SH-SY5Y (cell line): ENCODE data around the gene HACD2.

ENCODE experiments used
- GATA2 ChIP-seq: IDR thresholded peaks from 2 replicates; pipeline ENCODE4 v1.6.1; 2011; ENCODE audit warnings: mild to moderate bottlenecking, low read depth, low read length
- GATA3 ChIP-seq: IDR thresholded peaks from 2 replicates; pipeline ENCODE4 v1.6.1; 2011; ENCODE audit warnings: low read depth, mild to moderate bottlenecking, low read length, moderate library complexity

Gene HACD2

DNA sequence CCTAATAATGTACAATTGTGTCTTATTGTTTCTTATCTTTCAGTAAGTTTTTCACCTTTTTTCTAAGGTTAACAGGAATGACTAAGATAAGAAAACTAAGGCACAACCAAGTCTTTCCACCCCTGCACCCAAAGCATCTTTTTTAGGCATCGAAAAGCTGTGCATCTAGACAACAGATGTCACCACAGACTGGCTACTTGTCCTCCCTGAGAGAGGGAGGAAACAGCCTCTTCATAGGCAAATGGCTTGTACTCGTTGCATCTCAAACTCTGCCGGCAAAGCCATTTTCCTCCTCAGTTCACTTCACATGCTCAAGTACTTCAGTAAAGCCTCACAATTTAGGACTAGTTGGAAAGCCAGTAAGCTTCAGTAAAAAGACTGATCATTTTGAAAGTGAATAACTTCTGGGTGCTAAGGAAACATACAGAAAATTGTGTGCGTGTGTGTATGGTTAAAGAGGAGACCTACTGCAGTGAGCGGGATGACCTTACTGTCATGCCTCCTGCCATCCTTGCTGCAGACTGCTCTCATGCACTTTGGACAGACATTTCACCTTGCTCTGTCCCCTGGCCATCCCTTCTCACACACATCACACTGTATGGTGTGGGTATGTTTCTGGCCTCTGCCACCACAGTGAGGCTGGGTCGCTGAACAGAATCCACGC, 36.5 kb upstream of the HACD2 start:
- TF ChIP-seq GATA3 (no peak), GATA2 (no peak)

DNA sequence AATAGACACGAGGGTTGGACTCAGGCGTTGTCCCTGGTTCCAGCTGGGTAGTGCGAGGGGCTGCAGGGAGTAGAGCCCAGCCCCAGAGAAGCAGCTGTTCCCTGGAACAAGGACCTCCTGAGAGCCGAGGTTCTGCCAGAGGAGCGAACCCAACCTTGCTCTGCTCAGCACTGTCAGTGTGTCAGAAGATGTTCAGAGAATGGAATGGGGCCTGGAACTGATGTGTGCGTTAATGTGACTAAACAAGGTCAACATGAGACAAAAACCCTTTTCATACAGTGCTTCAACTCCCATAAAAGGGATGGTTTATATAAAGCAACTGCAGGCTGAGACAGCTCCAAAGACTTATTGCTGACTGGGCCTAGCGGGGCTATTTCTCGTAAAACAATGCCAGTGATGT, 35.5 kb upstream of the HACD2 start:
- TF ChIP-seq GATA3 (no peak), GATA2 (no peak)

DNA sequence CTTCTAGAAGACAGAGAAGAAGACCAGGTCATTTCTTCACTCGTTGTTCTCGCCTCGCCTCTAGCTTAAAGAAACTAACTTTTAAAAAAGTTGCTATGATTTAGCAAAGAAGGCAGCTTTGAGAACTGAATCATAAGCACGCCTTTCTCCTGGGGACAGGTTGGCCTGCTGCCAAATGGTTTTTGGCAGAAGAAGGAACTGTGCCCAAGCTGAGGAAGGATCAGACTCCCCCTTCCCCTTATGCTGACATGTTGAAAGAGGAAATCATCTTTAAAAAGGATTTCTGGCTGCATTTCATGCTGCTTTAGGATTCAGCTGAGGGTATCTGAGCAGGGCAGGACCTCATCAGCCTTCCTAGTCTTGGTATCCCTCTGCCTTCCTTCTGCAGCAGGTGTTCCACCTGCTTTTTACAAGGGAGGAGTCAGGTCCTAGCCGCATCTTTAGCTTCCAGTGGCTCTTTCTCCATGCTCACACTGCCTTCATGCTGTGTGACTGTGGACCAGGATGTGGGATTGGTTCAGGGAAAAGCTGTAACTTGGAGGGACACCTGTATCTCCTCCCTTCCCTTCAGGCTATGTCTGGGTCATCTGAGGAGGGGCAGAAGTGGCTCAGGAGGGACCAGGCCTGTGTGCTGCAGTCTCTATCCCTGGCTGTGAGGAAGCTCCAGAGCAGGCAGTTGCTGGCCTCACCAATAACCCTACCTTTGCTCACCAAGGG, 34.1 kb upstream of the HACD2 start:
- no peak for TF ChIP-seq GATA2

DNA sequence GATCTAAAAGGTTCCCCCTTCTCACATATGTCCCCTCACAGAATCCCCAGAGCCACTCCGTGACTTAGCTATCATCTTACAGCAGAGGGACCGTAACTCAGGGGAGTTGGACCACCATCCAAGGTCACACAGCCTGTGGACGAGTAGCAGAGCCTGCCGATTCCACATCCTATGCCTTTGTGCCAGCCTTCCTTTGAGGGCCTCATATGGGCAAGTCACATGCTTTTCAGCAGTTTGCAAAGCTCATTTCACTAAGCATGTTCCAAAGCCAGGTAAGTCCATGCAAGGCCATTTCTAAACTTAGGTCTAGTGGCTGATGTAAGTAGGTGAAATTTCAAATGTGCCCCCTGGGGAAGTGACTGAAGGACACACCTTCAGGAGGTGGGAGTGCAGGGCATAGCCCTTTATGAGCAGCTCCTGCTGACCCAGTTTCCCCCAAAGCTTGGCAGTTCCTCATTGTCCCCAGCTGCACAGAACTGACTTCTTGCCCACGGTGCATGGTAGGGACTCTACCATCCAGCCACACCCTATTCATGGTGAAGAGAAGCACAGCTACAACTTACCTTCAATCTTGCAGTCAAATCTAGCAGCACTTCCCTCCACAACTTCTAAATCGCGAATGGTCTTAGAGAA, 33.3 kb upstream of the HACD2 start:
- TF ChIP-seq GATA2 (no peak), GATA3 (no peak)

DNA sequence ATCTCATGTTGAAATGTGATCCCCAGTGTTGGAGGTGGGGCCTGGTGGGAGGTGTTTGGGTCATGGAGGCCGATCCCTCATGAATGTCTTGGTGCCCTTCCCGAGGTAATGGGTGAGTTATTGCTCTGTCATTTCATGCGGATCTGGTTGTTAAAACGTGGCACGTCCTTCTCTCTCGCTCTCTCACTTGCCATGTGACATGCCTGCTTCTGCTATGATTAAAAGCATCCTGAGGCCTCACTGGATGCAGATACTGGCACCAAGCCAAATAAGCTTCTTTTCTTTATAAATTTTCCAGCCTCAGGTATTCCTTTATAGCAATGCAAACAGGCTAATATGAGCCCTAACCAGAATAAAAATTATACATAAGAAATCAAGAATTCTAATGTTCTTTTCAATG, 31.7 kb upstream of the HACD2 start:
- no peak for TF ChIP-seq GATA3
- TF ChIP-seq GATA2, result no peak

DNA sequence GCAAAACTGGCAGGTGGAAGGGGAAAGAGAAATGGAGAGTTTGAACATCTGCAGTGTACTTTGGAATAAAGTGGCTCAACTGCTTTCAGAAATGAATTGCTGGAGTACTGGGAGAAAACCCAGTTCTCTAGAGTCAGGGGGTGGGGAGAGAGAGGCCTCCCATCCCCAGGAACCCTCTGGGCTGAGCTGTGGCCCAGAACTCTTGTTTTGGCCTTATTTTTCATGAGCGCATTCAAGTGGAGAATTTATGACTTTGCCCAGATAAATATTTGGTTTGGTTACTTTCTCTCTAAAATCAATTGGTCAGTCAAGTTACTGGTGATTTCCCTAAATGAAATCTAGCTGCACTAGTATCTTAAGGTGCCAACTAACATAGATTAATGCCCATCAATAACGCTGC, 28.7 kb upstream of the HACD2 start:
- TF ChIP-seq GATA3 (no peak), GATA2 (no peak)

DNA sequence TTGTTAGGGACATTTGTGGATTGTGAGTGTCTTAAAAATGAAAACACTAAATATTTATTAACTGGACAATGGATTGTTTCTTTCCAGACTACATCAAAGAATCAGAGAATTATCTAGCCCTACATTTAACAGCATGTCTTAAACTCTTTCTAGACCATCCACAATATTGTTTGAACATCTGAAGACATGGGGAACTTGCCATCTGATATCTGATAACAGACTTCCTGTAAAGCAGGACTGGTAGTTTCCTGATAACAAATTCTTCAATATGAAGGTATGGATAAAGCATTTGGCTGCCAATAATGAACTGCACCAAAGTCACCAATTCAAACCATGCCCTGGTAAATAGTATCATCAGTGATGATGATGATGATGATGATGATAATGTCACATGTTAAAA, 26.2 kb upstream of the HACD2 start:
- TF ChIP-seq GATA3, result no peak
- no peak for TF ChIP-seq GATA2

DNA sequence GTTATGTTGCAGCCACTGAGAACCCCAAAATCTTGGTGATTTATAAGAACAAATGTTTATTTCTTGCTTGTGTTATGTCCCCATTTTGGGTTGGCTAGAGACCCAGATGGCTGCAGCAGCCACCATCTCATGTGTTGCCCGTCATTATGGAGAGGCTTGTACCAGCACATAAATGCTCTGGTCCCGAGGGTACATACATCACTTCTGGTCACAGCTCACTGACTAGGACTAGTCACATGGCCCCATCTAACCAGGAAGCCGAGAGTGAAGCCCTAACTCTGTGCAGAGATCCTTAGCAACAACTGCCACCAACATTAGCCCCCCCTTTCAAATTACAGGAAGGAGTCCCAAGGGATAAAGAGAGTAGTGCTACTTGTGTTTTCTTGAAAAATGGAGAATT, 25.5 kb upstream of the HACD2 start:
- TF ChIP-seq GATA2 (no peak), GATA3 (no peak)

DNA sequence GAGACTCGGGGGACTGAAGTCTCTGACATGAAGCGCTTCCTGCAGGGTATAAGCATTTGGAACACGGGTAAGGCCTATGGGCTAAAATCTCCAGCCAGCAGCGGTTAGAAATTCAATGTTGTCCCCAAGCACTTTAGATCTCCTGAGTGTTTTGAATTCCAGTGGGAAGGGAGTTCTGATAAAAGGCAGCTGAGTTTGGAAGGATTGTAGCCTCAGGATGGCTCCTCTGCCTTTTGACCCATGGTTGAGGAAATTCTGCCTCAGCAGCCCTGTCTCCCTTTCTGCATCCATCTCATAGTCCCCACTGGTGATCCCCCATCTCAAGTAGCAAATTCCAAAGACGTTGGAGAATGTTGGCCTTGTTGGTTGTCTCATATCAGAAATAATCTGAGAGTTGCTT, 24.2 kb upstream of the HACD2 start:
- TF ChIP-seq GATA2, result no peak
- TF ChIP-seq GATA3, result no peak

DNA sequence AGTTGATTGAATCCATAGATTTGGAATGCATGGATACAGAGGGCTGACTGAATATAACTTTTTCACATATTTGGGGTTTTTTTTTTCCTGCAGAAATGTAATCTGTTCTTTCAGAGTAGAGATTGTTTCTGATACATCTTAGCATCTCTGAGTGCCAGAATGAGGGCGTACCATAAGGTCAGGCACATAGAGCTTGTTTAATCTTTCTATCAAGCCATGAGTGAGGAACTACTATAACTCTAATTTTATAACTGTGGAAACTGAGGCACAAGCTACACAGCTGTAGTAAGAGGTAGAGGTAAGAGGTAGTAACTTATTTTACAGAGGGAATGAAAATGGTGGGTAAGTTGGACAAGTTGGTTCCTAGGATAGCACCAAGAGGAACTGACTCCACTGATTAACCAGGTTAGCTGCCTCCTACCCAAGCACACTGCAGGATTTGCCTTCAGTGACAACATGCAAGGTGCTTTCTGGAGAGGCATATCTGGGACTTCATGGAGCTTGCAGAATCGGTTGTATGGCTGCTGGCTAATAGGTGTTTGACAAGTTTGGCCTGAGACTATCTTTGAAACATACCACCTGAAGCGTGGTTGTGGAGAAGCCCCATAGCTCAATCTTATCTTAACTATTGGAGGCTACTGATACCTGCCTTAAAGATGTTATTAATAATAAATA, 23.5 kb upstream of the HACD2 start:
- no peak for TF ChIP-seq GATA2
- no peak for TF ChIP-seq GATA3

DNA sequence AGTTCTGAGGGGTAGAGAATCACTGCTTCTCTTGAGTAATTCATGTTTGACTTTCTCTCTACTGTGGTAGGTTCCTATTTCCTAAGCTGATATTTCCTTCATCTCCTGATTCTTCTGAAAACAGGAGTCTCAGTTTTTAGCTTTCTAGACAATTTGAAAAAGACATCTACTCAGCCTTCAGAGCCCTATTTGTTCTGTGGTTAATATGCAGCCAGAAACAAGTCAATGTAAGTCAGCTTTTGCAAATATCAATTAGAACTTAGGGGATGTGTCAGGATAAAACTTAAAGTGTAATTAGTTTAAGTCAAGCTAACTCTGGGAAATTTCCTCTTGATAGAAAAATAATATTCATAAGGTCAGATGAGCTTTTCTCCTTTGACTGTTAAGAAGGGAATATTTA, 21.7 kb upstream of the HACD2 start:
- no peak for TF ChIP-seq GATA3
- no peak for TF ChIP-seq GATA2

DNA sequence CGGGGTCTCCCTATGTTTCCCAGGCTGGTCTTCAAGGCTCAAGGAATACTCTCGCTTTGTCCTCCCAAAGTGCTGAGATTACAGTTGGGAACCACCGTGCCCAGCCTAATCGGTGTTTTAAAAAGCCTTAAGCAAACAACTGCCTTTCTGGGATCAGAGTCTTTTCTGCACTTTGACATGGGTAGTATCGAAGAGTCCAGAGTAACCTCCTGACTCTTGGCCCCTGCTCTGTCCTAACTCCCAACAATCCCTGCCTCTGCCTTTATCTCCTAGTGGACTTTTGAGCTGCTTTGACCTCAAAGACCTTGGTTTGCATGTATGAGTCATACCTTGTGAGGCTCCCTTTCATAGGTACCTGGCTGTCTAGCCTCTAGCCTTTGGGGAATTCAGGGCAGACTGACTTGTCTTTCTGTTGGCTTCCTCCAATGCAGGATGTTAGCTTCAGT, 21.0 kb upstream of the HACD2 start:
- no peak for TF ChIP-seq GATA2
- TF ChIP-seq GATA3, result no peak

DNA sequence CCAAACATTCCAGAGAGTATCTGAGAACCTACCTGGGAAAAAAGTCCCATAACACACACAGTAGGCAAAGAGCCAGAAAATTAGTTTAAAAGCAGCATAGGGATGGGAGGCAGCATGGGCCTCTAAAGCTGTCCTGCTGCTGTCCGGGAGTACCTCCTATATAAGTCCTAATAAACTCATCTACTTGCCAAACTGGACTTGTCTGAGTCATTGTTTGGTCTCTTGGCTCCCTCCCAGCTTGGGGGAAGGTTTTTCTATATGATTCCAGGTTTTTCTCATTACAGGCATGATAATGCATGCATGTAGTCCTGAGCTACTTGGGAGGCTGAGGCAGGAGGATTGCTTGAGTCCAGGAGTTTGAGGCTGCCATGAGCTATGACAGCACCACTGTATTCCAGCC, 17.5 kb upstream of the HACD2 start:
- TF ChIP-seq GATA2 (no peak), GATA3 (no peak)

DNA sequence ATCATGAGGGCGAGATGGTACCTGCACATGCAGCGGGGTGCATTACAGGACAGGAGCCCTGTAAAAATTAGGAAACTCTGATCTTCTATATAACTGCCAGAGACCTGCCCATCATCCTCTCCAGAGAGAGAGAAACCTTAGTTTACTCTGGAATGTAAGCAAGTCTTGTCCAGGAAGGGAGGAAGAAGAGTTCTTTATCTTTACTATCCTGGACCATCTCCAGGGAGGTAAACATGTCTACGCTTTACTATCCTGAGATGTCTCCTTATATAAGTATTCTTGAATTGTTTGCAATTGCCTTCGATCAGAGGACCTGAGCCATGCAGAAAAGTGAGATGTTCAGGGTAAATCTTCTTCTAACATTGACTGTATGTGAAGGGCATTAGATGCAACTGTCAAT, 12.7 kb upstream of the HACD2 start:
- TF ChIP-seq GATA3, result no peak
- TF ChIP-seq GATA2, result no peak
